ENCODE results near the gene CRB3. TPM values are rescaled to one million over a fixed set of nuclear protein-coding genes. Genes with fewer than 3 reads are reported as not detected.

CRB3 gene
- total RNA-seq, 4 donors from 2014 or later = 75.7 to 124 (median 88.7) TPM

GRCh38 chr19:6484230-6484629 is 20.2 kb downstream of the CRB3 start:
- no peak overlapping the region for H3K4me3 ChIP-seq (ENCODE audit: low read depth, poor library complexity, severe bottlenecking)
- TF ChIP-seq CTCF (IDR thresholded peaks at IDR 0.05) = no peak
- no peak for TF ChIP-seq POLR2A (IDR thresholded peaks at IDR 0.05)
- WGBS, 2 donors = 76 to 84% methylated on average over 8 of the region's 8 CpGs
- intact Hi-C loops (cut with DNase I; ENCODE audit: low total_unique reads) = no loop called here
- no peak for DNase-seq (ENCODE audit: low spot score in 2 of 2)

GRCh38 chr19:6484831-6485230 is 20.8 kb downstream of the CRB3 start:
- no peak for DNase-seq (ENCODE audit: low spot score in 2 of 2)
- no peak overlapping the region for H3K4me3 ChIP-seq (ENCODE audit: low read depth, poor library complexity, severe bottlenecking)
- WGBS, 2 donors = 90 to 91% methylated on average over 7 of the region's 7 CpGs
- intact Hi-C loops (cut with DNase I; ENCODE audit: low total_unique reads) = no loop called here
- no peak for TF ChIP-seq CTCF (IDR thresholded peaks at IDR 0.05)
- no peak for TF ChIP-seq POLR2A (IDR thresholded peaks at IDR 0.05)

GRCh38 chr19:6489278-6490061 is 25.4 kb downstream of the CRB3 start:
- intact Hi-C loops (cut with DNase I; ENCODE audit: low total_unique reads) = no loop called here
- no peak for DNase-seq (ENCODE audit: low spot score in 2 of 2)
- WGBS, 2 donors = 64 to 66% methylated on average over 15 of the region's 15 CpGs
- H3K4me3 ChIP-seq (ENCODE audit: low read depth, poor library complexity, severe bottlenecking) = no peak overlapping the region
- TF ChIP-seq CTCF (IDR thresholded peaks at IDR 0.05) = no peak
- no peak for TF ChIP-seq POLR2A (IDR thresholded peaks at IDR 0.05)

- DNase-seq (ENCODE audit: low spot score in 2 of 2) = no peak
- 57 to 70% methylated on average over 2 of the region's 2 CpGs for WGBS, 2 donors
- H3K4me3 ChIP-seq (ENCODE audit: low read depth, poor library complexity, severe bottlenecking) = no peak overlapping the region
- TF ChIP-seq POLR2A (IDR thresholded peaks at IDR 0.05) = no peak
- TF ChIP-seq CTCF (IDR thresholded peaks at IDR 0.05) = no peak
- intact Hi-C loops (cut with DNase I; ENCODE audit: low total_unique reads) = no loop called here
Measured at GRCh38 chr19:6490134-6490533, 26.1 kb downstream of the CRB3 start.

GRCh38 chr19:6491802-6492592 is 27.9 kb downstream of the CRB3 start:
- DNase-seq (ENCODE audit: low spot score in 2 of 2) = no peak
- no peak for TF ChIP-seq CTCF (IDR thresholded peaks at IDR 0.05)
- no peak for TF ChIP-seq POLR2A (IDR thresholded peaks at IDR 0.05)
- 81 to 86% methylated on average over 4 of the region's 4 CpGs for WGBS, 2 donors
- intact Hi-C loops (cut with DNase I; ENCODE audit: low total_unique reads) = no loop called here
- no peak overlapping the region for H3K4me3 ChIP-seq (ENCODE audit: low read depth, poor library complexity, severe bottlenecking)

All from lower leg skin (tissue), 4 donors.